GM12892 (cell line): ENCODE measurements around the gene SOD1.

Source experiments
- POLR2A ChIP-seq: IDR thresholded peaks from 2 replicates; pipeline ENCODE4 v1.6.1; 2011; ENCODE audit warnings: low read depth, low read length, control low read depth
- TAF1 ChIP-seq: IDR thresholded peaks from 2 replicates; pipeline ENCODE4 v1.6.1; 2011; ENCODE audit warnings: low read depth, mild to moderate bottlenecking, control low read depth, low read length, borderline replicate concordance

DNA sequence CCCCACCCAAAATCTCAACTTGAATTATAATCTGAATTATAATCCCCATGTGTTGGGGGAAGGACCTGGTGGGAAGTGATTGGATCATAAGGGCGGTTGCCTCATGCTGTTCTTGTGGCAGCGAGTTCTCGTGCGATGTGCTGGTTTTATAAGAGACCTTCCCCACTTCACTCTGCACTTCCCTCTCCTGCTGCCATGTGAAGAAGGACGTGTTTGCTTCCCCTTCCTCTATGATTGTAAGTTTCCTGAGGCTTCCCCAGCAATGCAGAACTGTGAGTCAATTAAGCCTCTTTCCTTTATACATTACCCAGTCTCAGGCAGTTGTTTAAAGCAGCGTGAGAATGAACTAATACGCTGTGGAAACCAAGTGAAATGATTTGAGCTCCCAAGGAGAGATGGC, 48.0 kb upstream of the SOD1 start:
- TF ChIP-seq TAF1 (no peak), POLR2A (no peak)
